Measurements from ENCODE around the gene EIF2B2. TPM values are rescaled to one million over a fixed set of nuclear protein-coding genes. Genes with fewer than 3 reads are reported as not detected.

EIF2B2 gene
- total and polyA plus RNA-seq, 2 of the 13 experiments (the other 11 are each of a cell fraction or from before 2014, with no cell fraction given) = 54.4 to 78.6 TPM

- TF ChIP-seq, protein P1, sequence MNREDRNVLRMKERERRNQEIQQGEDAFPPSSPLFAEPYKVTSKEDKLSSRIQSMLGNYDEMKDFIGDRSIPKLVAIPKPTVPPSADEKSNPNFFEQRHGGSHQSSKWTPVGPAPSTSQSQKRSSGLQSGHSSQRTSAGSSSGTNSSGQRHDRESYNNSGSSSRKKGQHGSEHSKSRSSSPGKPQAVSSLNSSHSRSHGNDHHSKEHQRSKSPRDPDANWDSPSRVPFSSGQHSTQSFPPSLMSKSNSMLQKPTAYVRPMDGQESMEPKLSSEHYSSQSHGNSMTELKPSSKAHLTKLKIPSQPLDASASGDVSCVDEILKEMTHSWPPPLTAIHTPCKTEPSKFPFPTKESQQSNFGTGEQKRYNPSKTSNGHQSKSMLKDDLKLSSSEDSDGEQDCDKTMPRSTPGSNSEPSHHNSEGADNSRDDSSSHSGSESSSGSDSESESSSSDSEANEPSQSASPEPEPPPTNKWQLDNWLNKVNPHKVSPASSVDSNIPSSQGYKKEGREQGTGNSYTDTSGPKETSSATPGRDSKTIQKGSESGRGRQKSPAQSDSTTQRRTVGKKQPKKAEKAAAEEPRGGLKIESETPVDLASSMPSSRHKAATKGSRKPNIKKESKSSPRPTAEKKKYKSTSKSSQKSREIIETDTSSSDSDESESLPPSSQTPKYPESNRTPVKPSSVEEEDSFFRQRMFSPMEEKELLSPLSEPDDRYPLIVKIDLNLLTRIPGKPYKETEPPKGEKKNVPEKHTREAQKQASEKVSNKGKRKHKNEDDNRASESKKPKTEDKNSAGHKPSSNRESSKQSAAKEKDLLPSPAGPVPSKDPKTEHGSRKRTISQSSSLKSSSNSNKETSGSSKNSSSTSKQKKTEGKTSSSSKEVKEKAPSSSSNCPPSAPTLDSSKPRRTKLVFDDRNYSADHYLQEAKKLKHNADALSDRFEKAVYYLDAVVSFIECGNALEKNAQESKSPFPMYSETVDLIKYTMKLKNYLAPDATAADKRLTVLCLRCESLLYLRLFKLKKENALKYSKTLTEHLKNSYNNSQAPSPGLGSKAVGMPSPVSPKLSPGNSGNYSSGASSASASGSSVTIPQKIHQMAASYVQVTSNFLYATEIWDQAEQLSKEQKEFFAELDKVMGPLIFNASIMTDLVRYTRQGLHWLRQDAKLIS (CRISPR knock-in tag; IDR thresholded peaks at IDR 0.05) = no peak
- no peak for TF ChIP-seq ZSCAN25 (CRISPR knock-in tag; IDR thresholded peaks at IDR 0.05)
- TF ChIP-seq ZNF276 (CRISPR knock-in tag; IDR thresholded peaks at IDR 0.05; ENCODE audit: low read depth) = no peak
- TF ChIP-seq CHD4 (IDR thresholded peaks at IDR 0.05; ENCODE audit: borderline replicate concordance, low read length) = no peak
- no peak for TF ChIP-seq ZBTB20 (CRISPR knock-in tag; IDR thresholded peaks at IDR 0.05; ENCODE audit: borderline replicate concordance, low read depth)
- no peak for TF ChIP-seq CHD2 (IDR thresholded peaks at IDR 0.05; ENCODE audit: low read depth, low read length)
- TF ChIP-seq CEBPZ (IDR thresholded peaks at IDR 0.05; ENCODE audit: low read length) = no peak
- TF ChIP-seq ZNF550 (CRISPR knock-in tag; IDR thresholded peaks at IDR 0.05; ENCODE audit: borderline replicate concordance) = no peak
- TF ChIP-seq BCL3 (CRISPR knock-in tag; IDR thresholded peaks at IDR 0.05) = peak; percentile 75; the same call in 1 of the 2 replicates
- TF ChIP-seq ATRX (CRISPR knock-in tag; IDR thresholded peaks at IDR 0.05; ENCODE audit: borderline replicate concordance) = no peak
- TF ChIP-seq ZNF552 (CRISPR knock-in tag; IDR thresholded peaks at IDR 0.05; ENCODE audit: borderline replicate concordance) = peak; percentile 86; the same call in 1 of the 2 replicates
- no peak for TF ChIP-seq SOX6 (IDR thresholded peaks at IDR 0.05)
- 0 out of 2 replicates have a peak, but pooled peaks have one; percentile 7 for TF ChIP-seq SOX6 (CRISPR knock-in tag; IDR thresholded peaks at IDR 0.05)
- no peak for TF ChIP-seq ZNF468 (CRISPR knock-in tag; IDR thresholded peaks at IDR 0.05)
- TF ChIP-seq ZNF574 (CRISPR knock-in tag; IDR thresholded peaks at IDR 0.05) = peak; percentile 61
Observed at GRCh38 chr14:74956280-74957072, 46.2 kb upstream of the EIF2B2 start (continued).

All from HepG2 (cell line).